ENCODE measurements around the gene NSFL1C.

DNA sequence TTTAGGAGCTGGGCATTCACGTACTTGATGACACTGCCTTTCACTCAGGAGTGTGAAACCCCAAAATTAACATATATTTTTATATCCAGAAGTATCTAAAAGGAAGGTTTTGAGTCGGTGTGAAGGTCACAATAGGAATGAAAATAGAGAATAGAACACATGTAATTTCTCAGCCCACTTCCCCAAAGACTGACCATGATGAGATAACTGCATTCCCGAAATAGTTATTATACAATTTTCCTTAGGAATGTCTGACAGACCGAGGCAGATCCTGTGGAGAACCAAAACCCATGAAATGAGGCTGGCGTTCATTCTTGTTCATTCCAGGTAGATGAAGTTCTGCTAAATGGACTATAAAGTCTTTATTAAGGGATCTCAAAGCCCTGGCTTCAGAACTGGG lies 10.3 kb downstream of the NSFL1C start:
- TF ChIP-seq, protein P1, sequence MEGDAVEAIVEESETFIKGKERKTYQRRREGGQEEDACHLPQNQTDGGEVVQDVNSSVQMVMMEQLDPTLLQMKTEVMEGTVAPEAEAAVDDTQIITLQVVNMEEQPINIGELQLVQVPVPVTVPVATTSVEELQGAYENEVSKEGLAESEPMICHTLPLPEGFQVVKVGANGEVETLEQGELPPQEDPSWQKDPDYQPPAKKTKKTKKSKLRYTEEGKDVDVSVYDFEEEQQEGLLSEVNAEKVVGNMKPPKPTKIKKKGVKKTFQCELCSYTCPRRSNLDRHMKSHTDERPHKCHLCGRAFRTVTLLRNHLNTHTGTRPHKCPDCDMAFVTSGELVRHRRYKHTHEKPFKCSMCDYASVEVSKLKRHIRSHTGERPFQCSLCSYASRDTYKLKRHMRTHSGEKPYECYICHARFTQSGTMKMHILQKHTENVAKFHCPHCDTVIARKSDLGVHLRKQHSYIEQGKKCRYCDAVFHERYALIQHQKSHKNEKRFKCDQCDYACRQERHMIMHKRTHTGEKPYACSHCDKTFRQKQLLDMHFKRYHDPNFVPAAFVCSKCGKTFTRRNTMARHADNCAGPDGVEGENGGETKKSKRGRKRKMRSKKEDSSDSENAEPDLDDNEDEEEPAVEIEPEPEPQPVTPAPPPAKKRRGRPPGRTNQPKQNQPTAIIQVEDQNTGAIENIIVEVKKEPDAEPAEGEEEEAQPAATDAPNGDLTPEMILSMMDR (IDR thresholded peaks at IDR 0.05) = no peak
- TF ChIP-seq EP300 (IDR thresholded peaks at IDR 0.05; ENCODE audit: low read depth) (no peak), POLR2AphosphoS5 (IDR thresholded peaks at IDR 0.05) (no peak), POLR2A (IDR thresholded peaks at IDR 0.05) (no peak)
